22Rv1 (cell line): ENCODE data around the gene PLXDC2.

ENCODE experiments used
- H3K27ac ChIP-seq: fragments of 450-650 bp; 2 replicates; pipeline ENCODE4 v1.5.1; 2017
- CTCF ChIP-seq: fragments of 450-650 bp; IDR thresholded peaks from 2 replicates; pipeline ENCODE4 v1.5.1; 2017; ENCODE audit warnings: mild to moderate bottlenecking
- ZFX ChIP-seq: fragments of 450-650 bp; IDR thresholded peaks from 2 replicates; pipeline ENCODE4 v1.6.1; 2017; ENCODE audit warnings: antibody characterized with exemption, borderline replicate concordance

Gene PLXDC2

GRCh38 chr10:20272608-20273007 lies 456.4 kb downstream of the PLXDC2 start:
- H3K27ac ChIP-seq: no peak overlapping the region
- TF ChIP-seq ZFX (no peak), CTCF (no peak)

GRCh38 chr10:20274571-20274970 lies 458.3 kb downstream of the PLXDC2 start:
- TF ChIP-seq ZFX (no peak), CTCF (no peak)
- H3K27ac ChIP-seq: no peak overlapping the region

GRCh38 chr10:20276127-20276979 lies 460.1 kb downstream of the PLXDC2 start:
- H3K27ac ChIP-seq: no peak overlapping the region
- TF ChIP-seq ZFX: no peak
- TF ChIP-seq CTCF: no peak

DNA sequence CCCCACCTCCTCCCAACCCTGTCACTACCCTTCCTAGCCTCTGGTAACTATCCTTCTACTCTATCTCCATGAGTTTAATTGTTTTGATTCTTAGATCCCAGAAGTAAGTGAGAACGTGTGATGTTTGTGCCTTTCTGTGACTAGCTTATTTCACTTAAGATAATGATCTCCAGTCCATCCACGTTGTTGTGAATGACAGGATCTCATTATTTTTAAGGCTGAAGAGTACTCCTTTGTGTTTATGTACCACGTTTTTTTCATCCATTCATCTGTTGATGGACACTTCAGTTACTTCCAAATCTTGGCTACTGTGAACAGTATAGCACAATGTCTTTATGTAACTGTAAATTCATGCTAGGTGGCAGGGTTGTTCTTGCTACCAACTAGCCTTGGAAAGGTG lies 461.6 kb downstream of the PLXDC2 start:
- H3K27ac ChIP-seq: no peak overlapping the region
- TF ChIP-seq CTCF: no peak
- no peak for TF ChIP-seq ZFX

DNA sequence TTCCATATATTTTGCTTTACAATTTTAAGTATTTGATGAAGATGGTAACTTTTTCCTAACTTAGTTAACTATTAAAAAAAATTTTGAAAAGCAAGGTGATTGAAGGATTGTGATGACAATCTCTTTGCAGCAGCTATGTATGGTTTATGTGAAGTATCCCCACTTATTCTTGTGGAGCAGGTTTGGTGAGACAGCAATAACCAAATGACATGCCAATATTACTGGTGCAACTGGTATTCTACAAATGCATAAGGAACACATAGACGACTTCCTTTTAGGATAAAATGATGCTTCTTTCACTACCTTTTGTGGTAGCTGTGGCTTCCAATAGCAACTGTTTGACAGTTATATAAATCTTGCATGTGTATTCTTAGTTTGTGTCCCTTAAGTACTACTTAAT lies 465.3 kb downstream of the PLXDC2 start:
- no peak overlapping the region for H3K27ac ChIP-seq
- TF ChIP-seq CTCF (no peak), ZFX (no peak)

DNA sequence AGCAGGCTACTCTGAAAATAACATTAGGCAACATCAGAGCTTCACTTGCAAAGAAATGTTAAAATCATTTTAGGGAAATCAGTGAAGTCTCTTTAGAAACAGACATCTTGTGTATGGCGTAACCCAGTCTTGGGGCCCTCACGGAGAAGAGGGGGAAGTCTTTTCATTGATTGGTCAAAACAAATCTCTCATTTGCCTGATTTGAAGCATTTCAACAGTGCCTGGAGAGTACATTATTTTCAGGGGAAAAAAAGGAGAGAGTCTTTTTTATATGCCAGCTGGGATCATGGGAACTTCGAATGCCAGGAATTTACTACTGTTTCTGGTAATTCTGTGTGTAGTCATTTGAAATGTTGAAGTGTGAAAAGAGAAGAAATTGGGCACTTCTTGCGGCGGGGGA lies 471.4 kb downstream of the PLXDC2 start:
- TF ChIP-seq CTCF: no peak
- TF ChIP-seq ZFX: no peak
- no peak overlapping the region for H3K27ac ChIP-seq

GRCh38 chr10:20288060-20288459 lies 471.8 kb downstream of the PLXDC2 start:
- H3K27ac ChIP-seq: no peak overlapping the region
- TF ChIP-seq ZFX (no peak), CTCF (no peak)
